Activated CD8-positive, alpha-beta memory T cell treated with anti-CD3 and anti-CD28 coated beads, Interleukin-2, amount 50 U/mL, for 24 hours (primary cell): ENCODE measurements around the gene PCLO.
"Not testable (repeated sequence)": the region's sequence is repeated elsewhere in the genome, so short reads cannot be mapped to it uniquely, and the experiment has no call there.

ENCODE experiments used
- DNase-seq: peaks from one replicate; pipeline ENCODE4 v3.0.0-alpha.2; 2020; ENCODE audit errors: extremely low read depth

PCLO gene

GRCh38 chr7:82740246-82740848 lies 422.3 kb downstream of the PCLO start:
- no peak for DNase-seq

- DNase-seq, result no peak
Measured at GRCh38 chr7:82736633-82737032, 426.1 kb downstream of the PCLO start.

GRCh38 chr7:82732677-82733076 lies 430.0 kb downstream of the PCLO start:
- no peak for DNase-seq

GRCh38 chr7:82729172-82730030 lies 433.3 kb downstream of the PCLO start:
- no peak for DNase-seq

- DNase-seq, result no peak
Measured at GRCh38 chr7:82726038-82726800, 436.5 kb downstream of the PCLO start.

- DNase-seq, result no peak
Measured at GRCh38 chr7:82723411-82723810, 439.3 kb downstream of the PCLO start.

GRCh38 chr7:82722946-82723345 lies 439.7 kb downstream of the PCLO start:
- DNase-seq, result no peak

- DNase-seq, result no peak
Measured at GRCh38 chr7:82715344-82715743, 447.3 kb downstream of the PCLO start.

GRCh38 chr7:82714883-82715282 lies 447.8 kb downstream of the PCLO start:
- no peak for DNase-seq

- DNase-seq, result no peak
Measured at GRCh38 chr7:82713506-82713905, 449.2 kb downstream of the PCLO start.

GRCh38 chr7:82706344-82706743 lies 456.3 kb downstream of the PCLO start:
- DNase-seq, result not testable (repeated sequence)

- DNase-seq, result no peak
Measured at GRCh38 chr7:82705517-82706260, 457.0 kb downstream of the PCLO start.

GRCh38 chr7:82704121-82704520 lies 458.6 kb downstream of the PCLO start:
- DNase-seq, result no peak
